ENCODE measurements around the gene ANKRD55.

Gene ANKRD55

DNA sequence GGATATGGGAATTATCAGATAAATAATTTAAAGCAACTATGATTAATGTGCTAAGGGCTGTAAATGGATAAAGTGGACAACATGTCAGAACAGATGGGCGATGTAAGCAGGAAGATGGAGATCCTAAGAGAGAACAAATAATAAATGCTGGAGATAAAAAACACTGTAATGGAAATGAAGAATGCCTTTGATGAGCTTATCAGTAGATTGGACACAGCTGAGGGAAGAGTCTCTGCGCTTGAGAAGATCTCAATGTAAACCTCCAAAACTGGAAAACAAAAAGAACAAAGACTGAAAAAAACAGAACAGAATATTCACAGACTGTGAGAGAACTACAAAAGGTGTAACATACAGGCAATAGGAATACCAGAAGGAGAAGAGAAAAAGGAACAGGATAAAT is 102.5 kb downstream of the ANKRD55 start:
- TF ChIP-seq, protein P1, sequence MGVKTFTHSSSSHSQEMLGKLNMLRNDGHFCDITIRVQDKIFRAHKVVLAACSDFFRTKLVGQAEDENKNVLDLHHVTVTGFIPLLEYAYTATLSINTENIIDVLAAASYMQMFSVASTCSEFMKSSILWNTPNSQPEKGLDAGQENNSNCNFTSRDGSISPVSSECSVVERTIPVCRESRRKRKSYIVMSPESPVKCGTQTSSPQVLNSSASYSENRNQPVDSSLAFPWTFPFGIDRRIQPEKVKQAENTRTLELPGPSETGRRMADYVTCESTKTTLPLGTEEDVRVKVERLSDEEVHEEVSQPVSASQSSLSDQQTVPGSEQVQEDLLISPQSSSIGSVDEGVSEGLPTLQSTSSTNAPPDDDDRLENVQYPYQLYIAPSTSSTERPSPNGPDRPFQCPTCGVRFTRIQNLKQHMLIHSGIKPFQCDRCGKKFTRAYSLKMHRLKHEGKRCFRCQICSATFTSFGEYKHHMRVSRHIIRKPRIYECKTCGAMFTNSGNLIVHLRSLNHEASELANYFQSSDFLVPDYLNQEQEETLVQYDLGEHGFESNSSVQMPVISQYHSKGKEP (tag by site-specific recombination; IDR thresholded peaks at IDR 0.05) = no peak
- TF ChIP-seq SETDB1 (IDR thresholded peaks at IDR 0.05; ENCODE audit: insufficient read length, low read length) = peak; percentile 40
- TF ChIP-seq TRIM28 (IDR thresholded peaks at IDR 0.05; ENCODE audit: borderline replicate concordance, low read length) = no peak
- no peak for TF ChIP-seq OVOL3 (tag by site-specific recombination; IDR thresholded peaks at IDR 0.05)
- TF ChIP-seq IKZF3 (tag by site-specific recombination; IDR thresholded peaks at IDR 0.05) = no peak
- TF ChIP-seq MZF1 (tag by site-specific recombination; IDR thresholded peaks at IDR 0.05; ENCODE audit: borderline replicate concordance) = no peak
- Histone ChIP-seq H3K4me1 (ENCODE audit: control insufficient read depth, insufficient read depth, low read length) (0 out of 2 replicates have a peak, but pooled peaks cover 3% of the 10 kb centered on the region), H3K36me3 (ENCODE audit: control insufficient read depth in 2 of 2, insufficient read depth in 1 of 2, low read length in 2 of 2) (no peaks in the 10 kb centered on the region), H3K27ac (ENCODE audit: extremely low read depth, low read depth, low read length) (no peak overlapping the region), H3K4me3 (ENCODE audit: low read depth, low read length) (no peak overlapping the region), H3K9me3 (ENCODE audit: control insufficient read depth, insufficient read depth, low read depth, low read length) (no peaks in the 10 kb centered on the region)
- CTCF ChIA-PET = interaction anchor here (0.6 kb wide), 1 partner anchor 9 kb away, joined by 3 read pairs; no protein-coding TSS in a partner anchor
- POLR2A ChIA-PET = no interaction called here

DNA sequence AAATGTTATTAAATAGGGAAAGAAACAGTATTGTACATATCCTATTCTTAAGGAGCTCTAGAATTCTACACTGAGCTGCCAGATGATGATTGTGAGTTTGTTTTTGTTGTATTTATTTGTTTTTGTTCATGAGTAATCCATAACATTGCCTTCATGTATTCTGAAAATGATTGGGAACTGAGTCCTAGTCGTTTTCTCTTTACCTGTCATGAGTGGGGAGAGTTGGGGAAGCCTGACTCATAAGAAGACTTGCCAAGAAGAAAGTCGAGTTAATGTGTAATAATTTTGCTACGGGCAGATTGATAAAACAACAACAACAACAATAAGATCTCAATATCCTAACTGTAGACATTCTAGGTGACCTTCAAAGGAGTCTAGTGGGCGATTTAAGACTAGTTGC is 103.8 kb downstream of the ANKRD55 start:
- Histone ChIP-seq H3K27ac (ENCODE audit: extremely low read depth, low read depth, low read length) (no peak overlapping the region), H3K4me1 (ENCODE audit: control insufficient read depth, insufficient read depth, low read length) (0 out of 2 replicates have a peak, but pooled peaks cover 3% of the 10 kb centered on the region), H3K36me3 (ENCODE audit: control insufficient read depth in 2 of 2, insufficient read depth in 1 of 2, low read length in 2 of 2) (no peaks in the 10 kb centered on the region), H3K4me3 (ENCODE audit: low read depth, low read length) (no peak overlapping the region), H3K9me3 (ENCODE audit: control insufficient read depth, insufficient read depth, low read depth, low read length) (no peaks in the 10 kb centered on the region)
- ChIA-PET POLR2A (no interaction called here), CTCF (no interaction called here)
- no peak for TF ChIP-seq SP3 (tag by site-specific recombination; IDR thresholded peaks at IDR 0.05)
- TF ChIP-seq ZNF2 (tag by site-specific recombination; IDR thresholded peaks at IDR 0.05) = no peak
- no peak for TF ChIP-seq ZNF404 (tag by site-specific recombination; IDR thresholded peaks at IDR 0.05)
- TF ChIP-seq ZNF670 (tag by site-specific recombination; IDR thresholded peaks at IDR 0.05; ENCODE audit: low read depth) = no peak
- no peak for TF ChIP-seq ZXDB (tag by site-specific recombination; IDR thresholded peaks at IDR 0.05)
- TF ChIP-seq ZNF350 (tag by site-specific recombination; IDR thresholded peaks at IDR 0.05) = no peak
- TF ChIP-seq, protein P2, sequence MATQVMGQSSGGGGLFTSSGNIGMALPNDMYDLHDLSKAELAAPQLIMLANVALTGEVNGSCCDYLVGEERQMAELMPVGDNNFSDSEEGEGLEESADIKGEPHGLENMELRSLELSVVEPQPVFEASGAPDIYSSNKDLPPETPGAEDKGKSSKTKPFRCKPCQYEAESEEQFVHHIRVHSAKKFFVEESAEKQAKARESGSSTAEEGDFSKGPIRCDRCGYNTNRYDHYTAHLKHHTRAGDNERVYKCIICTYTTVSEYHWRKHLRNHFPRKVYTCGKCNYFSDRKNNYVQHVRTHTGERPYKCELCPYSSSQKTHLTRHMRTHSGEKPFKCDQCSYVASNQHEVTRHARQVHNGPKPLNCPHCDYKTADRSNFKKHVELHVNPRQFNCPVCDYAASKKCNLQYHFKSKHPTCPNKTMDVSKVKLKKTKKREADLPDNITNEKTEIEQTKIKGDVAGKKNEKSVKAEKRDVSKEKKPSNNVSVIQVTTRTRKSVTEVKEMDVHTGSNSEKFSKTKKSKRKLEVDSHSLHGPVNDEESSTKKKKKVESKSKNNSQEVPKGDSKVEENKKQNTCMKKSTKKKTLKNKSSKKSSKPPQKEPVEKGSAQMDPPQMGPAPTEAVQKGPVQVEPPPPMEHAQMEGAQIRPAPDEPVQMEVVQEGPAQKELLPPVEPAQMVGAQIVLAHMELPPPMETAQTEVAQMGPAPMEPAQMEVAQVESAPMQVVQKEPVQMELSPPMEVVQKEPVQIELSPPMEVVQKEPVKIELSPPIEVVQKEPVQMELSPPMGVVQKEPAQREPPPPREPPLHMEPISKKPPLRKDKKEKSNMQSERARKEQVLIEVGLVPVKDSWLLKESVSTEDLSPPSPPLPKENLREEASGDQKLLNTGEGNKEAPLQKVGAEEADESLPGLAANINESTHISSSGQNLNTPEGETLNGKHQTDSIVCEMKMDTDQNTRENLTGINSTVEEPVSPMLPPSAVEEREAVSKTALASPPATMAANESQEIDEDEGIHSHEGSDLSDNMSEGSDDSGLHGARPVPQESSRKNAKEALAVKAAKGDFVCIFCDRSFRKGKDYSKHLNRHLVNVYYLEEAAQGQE (tag by site-specific recombination; IDR thresholded peaks at IDR 0.05) = no peak
- TF ChIP-seq, protein P3, sequence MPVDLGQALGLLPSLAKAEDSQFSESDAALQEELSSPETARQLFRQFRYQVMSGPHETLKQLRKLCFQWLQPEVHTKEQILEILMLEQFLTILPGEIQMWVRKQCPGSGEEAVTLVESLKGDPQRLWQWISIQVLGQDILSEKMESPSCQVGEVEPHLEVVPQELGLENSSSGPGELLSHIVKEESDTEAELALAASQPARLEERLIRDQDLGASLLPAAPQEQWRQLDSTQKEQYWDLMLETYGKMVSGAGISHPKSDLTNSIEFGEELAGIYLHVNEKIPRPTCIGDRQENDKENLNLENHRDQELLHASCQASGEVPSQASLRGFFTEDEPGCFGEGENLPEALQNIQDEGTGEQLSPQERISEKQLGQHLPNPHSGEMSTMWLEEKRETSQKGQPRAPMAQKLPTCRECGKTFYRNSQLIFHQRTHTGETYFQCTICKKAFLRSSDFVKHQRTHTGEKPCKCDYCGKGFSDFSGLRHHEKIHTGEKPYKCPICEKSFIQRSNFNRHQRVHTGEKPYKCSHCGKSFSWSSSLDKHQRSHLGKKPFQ (tag by site-specific recombination; IDR thresholded peaks at IDR 0.05) = no peak
- no peak for TF ChIP-seq ZBTB1 (tag by site-specific recombination; IDR thresholded peaks at IDR 0.05)
- TF ChIP-seq, protein P1 (tag by site-specific recombination; IDR thresholded peaks at IDR 0.05) = no peak

All from HEK293 (cell line).